Activated CD4-positive, alpha-beta T cell treated with anti-CD3 and anti-CD28 coated beads, Interleukin-2, Interleukin-4, amounts not matched to agents 100 ng/mL and 50 ng/mL, durations not matched to agents 16 hours and 8 hours (primary cell): Measurements from ENCODE around the gene WFDC5.
"Not testable (repeated sequence)": the region's sequence is repeated elsewhere in the genome, so short reads cannot be mapped to it uniquely, and the experiment has no call there.

ENCODE experiments used
- DNase-seq: peaks from one replicate; pipeline ENCODE4 v3.0.0-alpha.2; 2020; ENCODE audit warnings: low spot score

WFDC5 gene

GRCh38 chr20:45087814-45088213 lies 27.2 kb downstream of the WFDC5 start:
- no peak for DNase-seq

GRCh38 chr20:45087097-45087790 lies 27.7 kb downstream of the WFDC5 start:
- no peak for DNase-seq

- no peak for DNase-seq
Measured at GRCh38 chr20:45085867-45086266, 29.1 kb downstream of the WFDC5 start.

GRCh38 chr20:45085289-45085688 lies 29.7 kb downstream of the WFDC5 start:
- no peak for DNase-seq

- no peak for DNase-seq
Measured at GRCh38 chr20:45083127-45083526, 31.8 kb downstream of the WFDC5 start.

GRCh38 chr20:45082468-45082867 lies 32.5 kb downstream of the WFDC5 start:
- DNase-seq, result no peak

- DNase-seq, result no peak
Measured at GRCh38 chr20:45080867-45081624, 33.9 kb downstream of the WFDC5 start.

- DNase-seq, result no peak
Measured at GRCh38 chr20:45077559-45077958, 37.4 kb downstream of the WFDC5 start.

GRCh38 chr20:45073221-45073620 lies 41.8 kb downstream of the WFDC5 start:
- DNase-seq, result no peak

- DNase-seq, result no peak
Measured at GRCh38 chr20:45072066-45072465, 42.9 kb downstream of the WFDC5 start.

- DNase-seq, result no peak
Measured at GRCh38 chr20:45070932-45071632, 43.9 kb downstream of the WFDC5 start.

- DNase-seq, result no peak
Measured at GRCh38 chr20:45069261-45069660, 45.7 kb downstream of the WFDC5 start.

GRCh38 chr20:45067558-45067957 lies 47.4 kb downstream of the WFDC5 start:
- DNase-seq, result no peak

- no peak for DNase-seq
Measured at GRCh38 chr20:45067087-45067486, 47.9 kb downstream of the WFDC5 start.

GRCh38 chr20:45066372-45066771 lies 48.6 kb downstream of the WFDC5 start:
- DNase-seq, result no peak

GRCh38 chr20:45064812-45065211 lies 50.2 kb downstream of the WFDC5 start:
- no peak for DNase-seq

GRCh38 chr20:45063107-45063506 lies 51.9 kb downstream of the WFDC5 start:
- DNase-seq, result not testable (repeated sequence)

GRCh38 chr20:45061244-45061643 lies 53.7 kb downstream of the WFDC5 start:
- no peak for DNase-seq

- no peak for DNase-seq
Measured at GRCh38 chr20:45060294-45060693, 54.7 kb downstream of the WFDC5 start.
